HFFc6 (cell line): ENCODE results near the gene KCNMA1. TPM values are rescaled to one million over a fixed set of nuclear protein-coding genes. Genes with fewer than 3 reads are reported as not detected.
A peak's percentile ranks its signal among the peaks of the same experiment; 100 is the strongest.

Experiments used
- DNase-seq: peaks from one replicate; pipeline ENCODE4 v3.0.0-alpha.2; 2018
- H3K27ac Mint-ChIP-seq: 2 replicates; pipeline ENCODE4 v1.8.0; 2020; ENCODE audit warnings: mild to moderate bottlenecking, mixed read lengths
- H3K27me3 Mint-ChIP-seq: 2 replicates; pipeline ENCODE4 v1.8.0; 2021; ENCODE audit warnings: mild to moderate bottlenecking, moderate library complexity, mixed read lengths; ENCODE audit not compliant: insufficient read depth
- H3K36me3 Mint-ChIP-seq: 2 replicates; pipeline ENCODE4 v1.8.0; 2021; ENCODE audit warnings: low read depth, mixed read lengths
- H3K4me1 Mint-ChIP-seq: 2 replicates; pipeline ENCODE4 v1.8.0; 2020; ENCODE audit warnings: low read depth, mixed read lengths
- H3K4me3 Mint-ChIP-seq: 2 replicates; pipeline ENCODE4 v1.8.0; 2020; ENCODE audit warnings: mild to moderate bottlenecking, moderate library complexity, mixed read lengths
- H3K9me3 Mint-ChIP-seq: 2 replicates; pipeline ENCODE4 v1.8.0; 2020; ENCODE audit warnings: mild to moderate bottlenecking, mixed read lengths
- total RNA-seq, 6 experiments: library from RNA; stranded (reverse); fragmentation: NEBNext Ultra II Directional; extraction: Animal tissue kit (Norgen Biotek cat#: 25700); gene quantifications; 2 replicates in 1 of 6; 3 replicates in 5 of 6; pipeline ENCODE4 v1.2.3, GENCODE V29; 2021
- TF ChIP-seq, protein P1 (sequence below): fragments of 200-600 bp; sonication (generic); IDR thresholded peaks from 2 replicates; pipeline ENCODE4 v1.5.0; 2021; ENCODE audit warnings: antibody characterized with exemption, mild to moderate bottlenecking

KCNMA1 gene
- total RNA-seq, 6 experiments from 2014 or later: 87.1 to 191 (median 93.5) TPM

DNA sequence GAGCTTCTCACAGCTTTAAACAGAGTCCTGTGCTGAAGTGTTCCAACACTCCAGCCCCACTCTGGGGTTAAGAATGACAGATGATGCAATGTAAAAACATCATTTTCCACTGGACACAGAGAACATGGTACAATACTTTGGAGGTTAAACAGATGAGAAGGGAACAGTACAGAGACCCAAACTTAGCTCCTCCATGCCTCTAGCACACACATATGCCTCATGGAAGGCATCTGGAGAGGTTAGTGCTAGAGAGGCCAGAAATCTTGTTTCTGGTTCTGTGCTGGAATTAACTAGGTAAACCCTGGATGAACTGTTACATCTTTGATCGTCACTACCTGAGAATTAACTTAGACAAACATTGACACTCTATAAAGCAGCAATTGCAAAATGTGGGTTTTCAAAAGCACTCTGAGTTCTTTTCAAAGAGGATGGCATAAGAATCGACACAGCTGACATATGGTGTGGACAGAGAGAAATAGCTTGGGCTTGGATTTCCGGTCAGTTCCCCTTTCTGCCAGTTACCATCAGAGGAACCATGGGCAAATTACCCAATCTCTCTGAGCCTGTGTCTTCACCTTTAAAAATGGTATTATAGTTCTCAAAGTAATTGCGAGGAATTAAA lies 81.9 kb downstream of the KCNMA1 start:
- Mint-ChIP-seq H3K4me3 (no peak overlapping the region), H3K36me3 (no peaks in the 10 kb centered on the region; the same call in 1 of the 2 replicates), H3K9me3 (no peaks in the 10 kb centered on the region), H3K4me1 (peaks cover 34% of the 10 kb centered on the region), H3K27me3 (no peaks in the 10 kb centered on the region; the same call in 1 of the 2 replicates), H3K27ac (peak overlapping the region; percentile 30)
- no peak for DNase-seq
- TF ChIP-seq, protein P1, sequence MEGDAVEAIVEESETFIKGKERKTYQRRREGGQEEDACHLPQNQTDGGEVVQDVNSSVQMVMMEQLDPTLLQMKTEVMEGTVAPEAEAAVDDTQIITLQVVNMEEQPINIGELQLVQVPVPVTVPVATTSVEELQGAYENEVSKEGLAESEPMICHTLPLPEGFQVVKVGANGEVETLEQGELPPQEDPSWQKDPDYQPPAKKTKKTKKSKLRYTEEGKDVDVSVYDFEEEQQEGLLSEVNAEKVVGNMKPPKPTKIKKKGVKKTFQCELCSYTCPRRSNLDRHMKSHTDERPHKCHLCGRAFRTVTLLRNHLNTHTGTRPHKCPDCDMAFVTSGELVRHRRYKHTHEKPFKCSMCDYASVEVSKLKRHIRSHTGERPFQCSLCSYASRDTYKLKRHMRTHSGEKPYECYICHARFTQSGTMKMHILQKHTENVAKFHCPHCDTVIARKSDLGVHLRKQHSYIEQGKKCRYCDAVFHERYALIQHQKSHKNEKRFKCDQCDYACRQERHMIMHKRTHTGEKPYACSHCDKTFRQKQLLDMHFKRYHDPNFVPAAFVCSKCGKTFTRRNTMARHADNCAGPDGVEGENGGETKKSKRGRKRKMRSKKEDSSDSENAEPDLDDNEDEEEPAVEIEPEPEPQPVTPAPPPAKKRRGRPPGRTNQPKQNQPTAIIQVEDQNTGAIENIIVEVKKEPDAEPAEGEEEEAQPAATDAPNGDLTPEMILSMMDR: no peak

DNA sequence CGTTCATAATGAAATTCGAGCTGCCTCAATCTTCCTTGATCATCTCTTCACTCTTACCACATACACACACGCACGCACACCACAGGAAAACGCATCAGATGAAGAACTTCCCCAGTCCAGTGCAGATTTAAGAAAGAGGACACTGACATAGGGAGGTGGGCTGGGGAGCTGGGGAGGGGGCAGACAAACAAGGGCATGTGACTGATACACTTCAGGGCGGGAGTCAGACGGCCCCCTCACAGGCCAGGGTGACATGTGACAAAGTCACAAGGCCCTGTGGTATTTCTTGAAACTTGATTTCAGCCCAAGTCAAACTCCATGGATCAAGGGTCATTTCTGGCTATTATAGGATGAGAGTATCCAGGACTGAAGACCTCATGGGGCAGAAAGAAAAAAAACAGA lies 82.6 kb downstream of the KCNMA1 start:
- peaks cover 34% of the 10 kb centered on the region for H3K4me1 Mint-ChIP-seq
- H3K27ac Mint-ChIP-seq: peak overlapping the region; percentile 30
- H3K27me3 Mint-ChIP-seq: no peaks in the 10 kb centered on the region; the same call in 1 of the 2 replicates
- no peak for DNase-seq
- H3K36me3 Mint-ChIP-seq: no peaks in the 10 kb centered on the region; the same call in 1 of the 2 replicates
- TF ChIP-seq, protein P1: no peak
- no peaks in the 10 kb centered on the region for H3K9me3 Mint-ChIP-seq
- H3K4me3 Mint-ChIP-seq: no peak overlapping the region

DNA sequence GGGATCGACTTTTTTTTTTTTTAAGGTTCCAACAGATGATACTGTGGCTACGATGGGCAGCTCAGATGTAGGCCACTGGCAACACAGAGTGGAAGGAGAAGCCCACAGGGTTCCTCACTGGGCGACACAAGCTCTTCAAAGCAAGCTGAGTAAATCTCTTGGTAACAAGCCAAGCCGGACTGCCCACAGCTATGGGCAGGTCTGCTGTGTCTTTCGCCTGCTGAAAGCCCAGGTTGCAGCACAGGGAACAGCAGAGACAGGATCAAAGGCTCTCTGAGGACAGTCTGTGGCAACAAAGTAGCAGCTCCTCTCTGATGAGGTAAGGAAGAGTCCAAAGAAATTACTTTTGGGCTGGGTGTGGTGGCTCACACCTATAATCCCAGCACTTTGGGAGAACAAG lies 83.6 kb downstream of the KCNMA1 start:
- no peak for DNase-seq
- no peaks in the 10 kb centered on the region; the same call in 1 of the 2 replicates for H3K36me3 Mint-ChIP-seq
- no peak overlapping the region for H3K27ac Mint-ChIP-seq

DNA sequence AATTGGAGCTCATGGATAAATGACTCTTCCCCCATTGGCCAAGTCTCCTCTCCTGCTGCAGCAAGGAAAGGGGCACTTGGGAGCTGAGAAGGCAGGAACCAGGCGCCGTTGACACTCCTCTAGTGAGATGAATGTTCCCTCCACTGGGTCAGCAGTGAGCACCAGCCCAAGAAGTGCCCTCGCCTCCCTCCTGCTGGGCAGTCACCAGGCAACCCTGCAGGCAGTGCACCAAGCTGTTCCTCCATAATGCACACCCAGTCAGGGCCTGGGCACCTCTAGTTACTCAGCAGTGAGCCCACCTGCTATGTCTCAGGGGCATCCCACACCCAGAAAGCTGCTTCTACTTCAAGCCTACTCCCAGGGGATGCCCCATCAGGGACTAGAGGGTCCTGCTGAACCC lies 84.3 kb downstream of the KCNMA1 start:
- Mint-ChIP-seq H3K27me3 (no peaks in the 10 kb centered on the region; the same call in 1 of the 2 replicates), H3K9me3 (no peaks in the 10 kb centered on the region), H3K4me3 (no peak overlapping the region), H3K36me3 (no peaks in the 10 kb centered on the region; the same call in 1 of the 2 replicates), H3K4me1 (peaks cover 49% of the 10 kb centered on the region), H3K27ac (no peak overlapping the region)
- no peak for DNase-seq
- TF ChIP-seq, protein P1: no peak

More for the DNA sequence above, 83.6 kb downstream of the KCNMA1 start:
- Mint-ChIP-seq H3K4me1 (peaks cover 43% of the 10 kb centered on the region), H3K27me3 (no peaks in the 10 kb centered on the region; the same call in 1 of the 2 replicates), H3K4me3 (no peak overlapping the region), H3K9me3 (no peaks in the 10 kb centered on the region)
- TF ChIP-seq, protein P1: no peak

DNA sequence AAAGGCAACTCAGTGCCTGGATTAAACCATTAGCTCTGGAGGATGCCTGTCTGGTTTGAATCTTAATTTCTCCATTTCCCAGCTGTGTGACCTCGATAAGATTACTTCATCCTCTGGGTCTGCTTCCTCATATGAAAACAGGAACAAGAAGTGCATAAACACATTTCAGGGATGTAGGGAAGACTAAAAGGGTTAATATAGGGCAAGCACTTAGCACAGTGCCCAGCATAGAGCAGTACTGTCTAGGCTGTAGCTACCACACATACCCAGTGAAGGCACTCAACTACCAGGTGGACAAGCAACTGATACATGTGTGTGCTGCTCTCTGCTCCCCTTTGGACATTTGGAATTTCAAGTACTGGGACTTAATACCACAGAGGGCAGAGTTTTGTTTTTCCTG lies 85.4 kb downstream of the KCNMA1 start:
- Mint-ChIP-seq H3K4me3 (no peak overlapping the region), H3K27ac (no peak overlapping the region), H3K27me3 (no peaks in the 10 kb centered on the region; the same call in 1 of the 2 replicates), H3K4me1 (peaks cover 56% of the 10 kb centered on the region), H3K36me3 (no peaks in the 10 kb centered on the region), H3K9me3 (no peaks in the 10 kb centered on the region)
- DNase-seq: no peak
- TF ChIP-seq, protein P1: no peak
